PC-9 (cell line): ENCODE data around the gene LAMP1. TPM values are rescaled to one million over a fixed set of nuclear protein-coding genes. Genes with fewer than 3 reads are reported as not detected.

Experiments used
- BruUV-seq: library from RNA; stranded (reverse); fragments of 400-500 nt; replicated peaks from 2 replicates; lab custom pipeline; 2021; lab: Mats Ljungman, UMichigan
- CTCF ChIA-PET: fragments of 300-600 bp; sonication (Branson Sonifier 250); formaldehyde crosslinking; loops from one replicate; lab custom pipeline; 2022; ENCODE audit warnings: antibody characterized with exemption; lab: Charles Lee
- POLR2A ChIA-PET: fragments of 300-600 bp; sonication (Branson Sonifier 250); formaldehyde crosslinking; loops from one replicate; lab custom pipeline; 2022; ENCODE audit warnings: antibody characterized with exemption; ENCODE audit not compliant: unreplicated experiment; lab: Charles Lee
- DNase-seq, 2 experiments: peaks; one replicate each; pipeline versions ENCODE4 v3.0.0 to v3.0.0-alpha.2; 2015 to 2022; ENCODE audit warnings: mixed read lengths in 1 of 2
- H2AFZ ChIP-seq: fragments of 200-600 bp; sonication (generic); 2 replicates; pipeline ENCODE4 v1.8.1; 2017; ENCODE audit warnings: antibody characterized with exemption
- H3F3A ChIP-seq: fragments of 200-600 bp; sonication (generic); 2 replicates; pipeline ENCODE4 v1.8.1; 2017; ENCODE audit warnings: antibody characterized with exemption, mild to moderate bottlenecking, low read depth; ENCODE audit not compliant: insufficient read depth
- H3K27ac ChIP-seq: fragments of 200-600 bp; sonication (generic); 2 replicates; pipeline ENCODE4 v1.6.1; 2016; ENCODE audit warnings: mixed run types
- H3K27me3 ChIP-seq: fragments of 200-600 bp; sonication (generic); 2 replicates; pipeline ENCODE4 v1.6.1; 2016; ENCODE audit warnings: low read depth, mixed run types; ENCODE audit not compliant: insufficient read depth
- H3K36me3 ChIP-seq: fragments of 200-600 bp; sonication (generic); 2 replicates; pipeline ENCODE4 v1.6.1; 2016; ENCODE audit warnings: low read depth, mixed run types
- H3K4me1 ChIP-seq: fragments of 200-600 bp; sonication (generic); replicated peaks from 2 replicates; pipeline ENCODE4 v1.6.1; 2016; ENCODE audit warnings: mixed run types; ENCODE audit not compliant: insufficient read depth
- H3K4me2 ChIP-seq: fragments of 200-600 bp; sonication (generic); 2 replicates; pipeline ENCODE4 v1.6.1; 2017; ENCODE audit warnings: mixed run types
- H3K4me3 ChIP-seq: fragments of 200-600 bp; sonication (generic); 2 replicates; pipeline ENCODE4 v1.6.1; 2016; ENCODE audit warnings: mixed run types
- H3K79me2 ChIP-seq: fragments of 200-600 bp; sonication (generic); 2 replicates; pipeline ENCODE4 v1.6.1; 2017; ENCODE audit warnings: low read depth, mixed run types
- H3K9me2 ChIP-seq: fragments of 200-600 bp; sonication (generic); 2 replicates; pipeline ENCODE4 v1.8.1; 2017; ENCODE audit warnings: mild to moderate bottlenecking; ENCODE audit not compliant: insufficient read depth
- H3K9me3 ChIP-seq: fragments of 200-600 bp; sonication (generic); 2 replicates; pipeline ENCODE4 v1.8.1; 2016; ENCODE audit warnings: low read depth; ENCODE audit not compliant: insufficient read depth
- H4K20me1 ChIP-seq: fragments of 200-600 bp; sonication (generic); 2 replicates; pipeline ENCODE4 v1.8.1; 2017; ENCODE audit not compliant: insufficient read depth
- EZH2 ChIP-seq: fragments of 200-600 bp; sonication (generic); IDR thresholded peaks from 2 replicates; pipeline ENCODE4 v1.8.0; 2017; ENCODE audit warnings: antibody characterized with exemption, low read depth
- intact Hi-C: fragments of 100-400 bp; cut with micrococcal nuclease; formaldehyde crosslinking; loops from one replicate; pipeline ENCODE4 v1.10.0; 2022; ENCODE audit not compliant: unreplicated experiment
- total RNA-seq: library from RNA; stranded (reverse); gene quantifications from 2 replicates; pipeline ENCODE4 v1.2.3, GENCODE V29; 2021
- TF ChIP-seq, protein P1 (sequence below): fragments of 200-600 bp; sonication (generic); conservative IDR thresholded peaks from 2 replicates; pipeline ENCODE4 v1.6.1; 2017; ENCODE audit warnings: mixed run types, antibody characterized with exemption, mild to moderate bottlenecking, moderate library complexity

LAMP1 gene
- total RNA-seq, 1 experiment from 2014 or later = 186 TPM

GRCh38 chr13:113328851-113329250 lies 31.8 kb downstream of the LAMP1 start:
- no peaks in the 10 kb centered on the region for H3K9me2 ChIP-seq
- TF ChIP-seq, protein P1, sequence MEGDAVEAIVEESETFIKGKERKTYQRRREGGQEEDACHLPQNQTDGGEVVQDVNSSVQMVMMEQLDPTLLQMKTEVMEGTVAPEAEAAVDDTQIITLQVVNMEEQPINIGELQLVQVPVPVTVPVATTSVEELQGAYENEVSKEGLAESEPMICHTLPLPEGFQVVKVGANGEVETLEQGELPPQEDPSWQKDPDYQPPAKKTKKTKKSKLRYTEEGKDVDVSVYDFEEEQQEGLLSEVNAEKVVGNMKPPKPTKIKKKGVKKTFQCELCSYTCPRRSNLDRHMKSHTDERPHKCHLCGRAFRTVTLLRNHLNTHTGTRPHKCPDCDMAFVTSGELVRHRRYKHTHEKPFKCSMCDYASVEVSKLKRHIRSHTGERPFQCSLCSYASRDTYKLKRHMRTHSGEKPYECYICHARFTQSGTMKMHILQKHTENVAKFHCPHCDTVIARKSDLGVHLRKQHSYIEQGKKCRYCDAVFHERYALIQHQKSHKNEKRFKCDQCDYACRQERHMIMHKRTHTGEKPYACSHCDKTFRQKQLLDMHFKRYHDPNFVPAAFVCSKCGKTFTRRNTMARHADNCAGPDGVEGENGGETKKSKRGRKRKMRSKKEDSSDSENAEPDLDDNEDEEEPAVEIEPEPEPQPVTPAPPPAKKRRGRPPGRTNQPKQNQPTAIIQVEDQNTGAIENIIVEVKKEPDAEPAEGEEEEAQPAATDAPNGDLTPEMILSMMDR = no peak
- TF ChIP-seq EZH2 = no peak
- peak in 1 of 2 experiments; percentile 23 for DNase-seq
- H3K79me2 ChIP-seq = no peaks in the 10 kb centered on the region
- BruUV-seq = TSS peak; percentile 13
- ChIA-PET POLR2A (no interaction called here), CTCF (no interaction called here)
- no peak overlapping the region for H3K27ac ChIP-seq
- no peak overlapping the region for H3K4me3 ChIP-seq
- H3K27me3 ChIP-seq = no peaks in the 10 kb centered on the region
- H3K4me2 ChIP-seq = no peak overlapping the region
- no peaks in the 10 kb centered on the region for H3K9me3 ChIP-seq
- H3K4me1 ChIP-seq = peaks cover 15% of the 10 kb centered on the region
- H2AFZ ChIP-seq = no peak overlapping the region
- H3K36me3 ChIP-seq = no peaks in the 10 kb centered on the region
- H4K20me1 ChIP-seq = peaks cover 5% of the 10 kb centered on the region; the same call in 1 of the 2 replicates
- peaks cover 34% of the 10 kb centered on the region for H3F3A ChIP-seq
- intact Hi-C loops = no loop called here

- H3K79me2 ChIP-seq = no peaks in the 10 kb centered on the region
- H3K4me3 ChIP-seq = no peak overlapping the region
- BruUV-seq = no TSS peak
- no peaks in the 10 kb centered on the region for H3K9me2 ChIP-seq
- H3K36me3 ChIP-seq = no peaks in the 10 kb centered on the region
- H3K4me2 ChIP-seq = no peak overlapping the region
- TF ChIP-seq EZH2 = no peak
- TF ChIP-seq, protein P1 = no peak
- intact Hi-C loops = no loop called here
- no peak overlapping the region for H3K27ac ChIP-seq
- no peak overlapping the region for H2AFZ ChIP-seq
- no peaks in the 10 kb centered on the region for H3K27me3 ChIP-seq
- no peaks in the 10 kb centered on the region for H3K9me3 ChIP-seq
- peaks cover 15% of the 10 kb centered on the region for H3K4me1 ChIP-seq
- ChIA-PET CTCF (no interaction called here), POLR2A (no interaction called here)
- H3F3A ChIP-seq = peaks cover 28% of the 10 kb centered on the region
- DNase-seq = peak in 1 of 2 experiments; percentile 24
- H4K20me1 ChIP-seq = no peaks in the 10 kb centered on the region
These were observed 32.7 kb downstream of the LAMP1 start for GRCh38 chr13:113329656-113330312.

DNA sequence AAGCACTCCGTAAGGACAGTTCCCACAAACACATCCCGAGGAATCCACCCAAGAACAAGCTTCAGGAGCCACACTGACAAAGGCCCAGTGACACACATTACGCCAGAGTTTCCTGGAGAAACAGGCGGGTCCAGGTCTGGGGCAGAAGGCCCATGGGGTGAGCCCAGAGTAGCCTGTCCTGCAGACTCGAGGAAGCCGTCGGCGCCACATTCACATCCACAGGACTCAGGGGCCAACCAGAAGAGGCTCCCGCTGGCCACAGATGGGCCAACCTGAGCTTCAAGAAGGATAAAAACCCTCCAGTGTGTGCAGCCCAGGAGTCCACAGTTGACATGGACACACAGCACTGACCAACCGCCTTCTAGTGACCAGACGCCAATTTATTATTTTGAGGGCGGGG lies 35.6 kb downstream of the LAMP1 start:
- H3K79me2 ChIP-seq = no peaks in the 10 kb centered on the region
- TF ChIP-seq, protein P1 = no peak
- no peak for TF ChIP-seq EZH2
- intact Hi-C loops = no loop called here
- POLR2A ChIA-PET = no interaction called here
- H2AFZ ChIP-seq = no peak overlapping the region
- H3K4me3 ChIP-seq = no peak overlapping the region
- no peaks in the 10 kb centered on the region for H3K27me3 ChIP-seq
- H3K9me2 ChIP-seq = no peaks in the 10 kb centered on the region
- H3K27ac ChIP-seq = no peak overlapping the region
- CTCF ChIA-PET = no interaction called here
- peaks cover 19% of the 10 kb centered on the region for H3F3A ChIP-seq
- DNase-seq = peak in 1 of 2 experiments; percentile 23
- no TSS peak for BruUV-seq
- peaks cover 15% of the 10 kb centered on the region for H3K4me1 ChIP-seq
- H4K20me1 ChIP-seq = no peaks in the 10 kb centered on the region
- H3K9me3 ChIP-seq = no peaks in the 10 kb centered on the region
- no peaks in the 10 kb centered on the region for H3K36me3 ChIP-seq
- H3K4me2 ChIP-seq = no peak overlapping the region
